NCI-H1048 (cell line): ENCODE data around the gene SBK3.
"Not testable (repeated sequence)": the region's sequence is repeated elsewhere in the genome, so short reads cannot be mapped to it uniquely, and the experiment has no call there.

Source experiments
- DNase-seq: peaks from one replicate; lab custom pipeline; 2025; lab: John Stamatoyannopoulos, UW

Gene SBK3

DNA sequence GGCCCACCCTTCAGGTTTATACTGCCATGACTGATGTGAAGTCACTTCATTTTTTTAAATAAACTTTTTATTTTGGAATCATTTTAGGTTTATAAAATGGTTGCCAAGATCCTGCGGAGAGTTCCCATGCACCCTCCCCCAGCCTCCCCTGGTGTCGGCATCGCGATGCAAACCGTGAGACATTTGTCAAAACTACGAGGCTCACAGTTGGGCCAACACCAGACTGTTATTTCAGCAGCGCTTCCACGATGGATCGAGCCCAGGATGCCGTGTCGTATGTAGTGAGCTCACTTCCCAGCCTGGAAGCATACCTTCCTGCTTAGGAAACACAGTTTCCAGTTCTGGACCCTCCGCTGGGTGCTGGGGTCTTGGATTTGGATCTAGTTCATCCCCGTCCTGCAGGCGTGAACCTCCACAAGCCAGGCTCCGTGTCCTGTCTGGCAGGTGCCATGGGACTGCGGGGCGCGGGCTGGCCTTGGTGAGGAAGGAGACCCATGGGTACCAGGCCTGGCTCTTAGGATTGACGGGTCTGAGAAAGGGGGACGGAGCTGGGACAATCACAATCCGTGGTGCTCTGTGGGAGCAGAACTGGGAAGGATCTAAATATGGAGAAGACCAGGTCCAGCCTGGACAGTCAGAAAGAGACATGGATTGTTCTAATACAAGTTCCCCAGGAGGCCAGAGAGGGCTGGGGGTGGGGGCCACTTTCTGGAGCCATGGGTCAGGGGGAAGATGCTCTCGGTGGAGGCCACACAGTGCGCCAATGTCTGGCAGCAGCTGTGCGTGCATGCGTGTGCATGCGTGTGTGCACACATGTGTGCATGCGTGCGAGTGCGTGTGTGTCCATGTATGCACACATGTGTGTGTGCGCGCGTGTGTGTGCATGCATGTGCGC, 6.0 kb downstream of the SBK3 start:
- DNase-seq, result no peak

DNA sequence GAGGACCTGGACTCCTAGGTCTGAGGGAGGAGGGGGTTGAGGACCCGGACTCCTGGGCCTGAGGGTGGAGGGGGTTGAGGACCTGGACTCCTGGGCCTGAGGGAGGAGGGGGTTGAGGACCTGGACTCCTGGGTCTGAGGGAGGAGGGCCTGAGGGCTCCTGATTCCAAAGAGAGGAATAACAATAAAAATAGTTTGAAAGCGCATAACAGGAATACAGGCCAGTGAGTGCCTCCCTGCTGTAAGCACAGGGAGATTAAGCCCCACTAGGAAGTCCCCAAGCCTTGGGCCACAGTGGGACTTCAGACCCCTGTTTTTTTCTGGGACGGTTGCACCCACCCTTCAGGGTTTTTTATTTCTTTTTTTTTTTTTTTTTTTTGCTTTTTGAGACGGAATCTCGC, 7.2 kb downstream of the SBK3 start:
- DNase-seq, result no peak

DNA sequence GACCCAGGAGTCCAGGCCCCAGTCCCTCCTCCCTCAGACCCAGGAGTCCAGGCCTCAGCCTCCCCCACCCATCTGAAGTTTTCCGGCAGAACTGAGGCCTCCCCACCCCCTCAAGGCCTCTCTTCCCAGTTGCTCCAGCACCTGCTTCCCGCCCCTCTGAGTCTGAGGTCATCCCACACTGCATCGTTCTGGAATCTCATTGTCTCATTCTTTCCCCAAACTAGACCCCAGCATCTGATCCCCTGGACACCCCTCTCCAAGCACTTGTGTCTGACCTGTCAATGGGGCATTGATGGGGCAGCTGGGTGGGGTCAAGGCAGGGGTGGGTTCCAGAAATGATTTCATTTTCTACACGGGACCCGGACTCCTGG, 7.6 kb downstream of the SBK3 start:
- DNase-seq, result no peak

DNA sequence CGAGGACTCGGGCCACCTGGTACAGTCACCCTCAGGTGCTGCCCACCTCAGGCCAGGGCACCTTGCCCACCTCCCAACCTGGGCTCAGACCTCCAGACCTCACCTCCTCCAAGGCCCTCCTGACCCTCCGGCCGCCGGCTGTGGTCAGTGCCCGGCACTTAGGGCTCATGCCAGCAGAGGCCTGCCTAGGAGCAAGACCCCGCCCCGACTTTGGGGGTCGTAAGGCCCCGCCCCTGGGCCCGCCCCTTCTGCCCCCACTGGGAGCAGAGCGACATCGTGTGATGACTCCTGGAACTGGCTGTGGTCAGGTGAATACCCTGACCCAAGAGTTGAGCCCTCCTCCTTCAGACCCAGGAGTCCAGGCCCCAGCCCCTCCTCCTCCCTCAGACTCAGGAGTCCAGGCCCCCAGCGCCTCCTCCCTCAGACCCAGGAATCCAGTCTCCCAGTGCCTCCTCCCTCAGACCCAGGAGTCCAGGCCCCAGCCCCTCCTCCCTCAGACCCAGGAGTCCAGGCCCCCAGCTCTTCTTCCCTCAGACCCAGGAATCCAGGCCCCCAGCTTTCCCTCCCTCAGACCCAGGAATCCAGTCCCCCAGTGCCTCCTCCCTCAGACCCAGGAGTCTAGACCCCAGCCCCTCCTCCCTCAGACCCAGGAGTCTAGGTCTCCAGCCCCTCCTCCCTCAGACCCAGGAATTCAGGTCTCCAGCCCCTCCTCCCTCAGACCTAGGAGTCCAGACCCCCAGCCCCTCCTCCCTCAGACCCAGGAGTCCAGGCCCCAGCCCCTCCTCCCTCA, 8.2 kb downstream of the SBK3 start, which contains the start of gene SBK2:
SBK2 (minus strand) TSS at position 183 of the 790 bp plus-strand sequence. CDS start 839 bp downstream, outside the sequence.
- no peak for DNase-seq

DNA sequence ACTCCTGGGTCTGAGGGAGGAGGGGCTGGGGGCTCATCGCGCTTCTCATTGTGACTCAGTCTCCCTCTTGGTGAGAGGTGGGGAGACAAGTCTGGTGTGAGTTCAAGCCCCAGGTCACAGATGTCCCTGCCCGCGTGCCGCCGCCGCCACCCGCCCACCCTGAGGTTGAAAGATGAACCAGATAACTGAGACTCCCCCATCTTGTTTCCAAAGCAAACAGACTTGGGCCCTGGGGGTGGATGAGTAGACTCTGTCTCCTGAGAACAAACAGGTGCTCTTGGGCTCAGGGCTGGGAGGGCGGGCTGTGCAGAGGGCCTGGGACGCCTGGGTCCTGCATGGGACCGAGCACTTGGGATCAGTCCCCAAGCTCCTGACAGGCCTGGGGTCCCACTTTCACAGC, 9.0 kb downstream of the SBK3 start:
- no peak for DNase-seq

DNA sequence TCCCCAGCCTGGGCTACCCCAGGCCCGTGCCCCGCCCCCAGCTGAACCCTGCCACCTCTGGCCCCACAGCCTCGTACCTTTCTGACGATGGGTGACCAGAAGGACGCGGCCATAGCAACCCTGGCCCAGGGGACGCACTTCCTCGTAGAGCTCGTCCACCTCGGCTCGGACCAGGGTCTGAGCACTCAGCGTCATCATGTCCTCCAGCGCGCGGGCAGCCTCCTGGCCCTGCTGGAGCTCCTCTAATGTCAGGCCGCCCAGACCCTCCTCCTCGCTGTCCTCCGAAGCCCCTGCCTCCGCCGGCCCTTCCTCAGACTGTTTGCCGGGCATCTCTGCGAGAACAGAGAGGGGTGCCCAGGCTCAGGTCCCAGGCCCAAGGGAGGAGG, 9.4 kb downstream of the SBK3 start:
- DNase-seq, result no peak

DNA sequence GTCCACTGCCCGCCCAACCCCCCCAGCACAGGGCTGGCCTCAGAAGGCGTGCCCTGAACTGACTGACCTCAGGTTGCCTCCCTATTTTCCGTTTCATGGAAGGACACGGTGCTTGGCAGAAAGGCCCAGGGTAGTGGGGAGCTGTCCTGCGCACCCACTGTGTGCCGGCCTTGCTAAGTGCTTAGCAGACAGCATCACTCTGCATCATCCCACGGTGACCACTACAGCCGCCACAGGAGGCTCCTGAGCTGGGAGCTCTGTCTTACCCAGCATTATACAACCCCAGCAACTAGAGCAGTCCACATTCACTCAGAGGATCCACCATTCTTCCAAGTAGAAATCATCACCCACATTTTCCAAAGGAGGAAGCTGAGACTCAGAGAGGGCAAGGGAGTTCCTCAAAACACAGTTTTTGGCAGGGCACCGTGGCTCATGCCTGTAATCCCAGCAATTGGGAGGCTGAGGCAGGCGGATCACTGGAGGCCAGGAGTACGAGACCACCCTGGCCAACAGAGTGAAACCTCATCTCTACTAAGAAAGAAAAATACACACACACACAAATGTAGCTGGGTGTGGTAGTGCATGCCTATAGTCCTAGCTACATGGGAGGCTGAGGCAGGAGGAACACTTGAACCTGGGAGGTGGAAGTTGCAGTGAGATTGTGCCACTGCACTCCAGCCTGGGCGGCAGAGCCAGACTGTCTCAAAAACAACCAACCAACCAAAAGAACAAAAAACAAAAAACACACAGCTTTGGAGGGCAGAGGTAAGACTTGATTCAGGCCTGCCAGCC, 10.0 kb downstream of the SBK3 start:
- DNase-seq, result no peak

DNA sequence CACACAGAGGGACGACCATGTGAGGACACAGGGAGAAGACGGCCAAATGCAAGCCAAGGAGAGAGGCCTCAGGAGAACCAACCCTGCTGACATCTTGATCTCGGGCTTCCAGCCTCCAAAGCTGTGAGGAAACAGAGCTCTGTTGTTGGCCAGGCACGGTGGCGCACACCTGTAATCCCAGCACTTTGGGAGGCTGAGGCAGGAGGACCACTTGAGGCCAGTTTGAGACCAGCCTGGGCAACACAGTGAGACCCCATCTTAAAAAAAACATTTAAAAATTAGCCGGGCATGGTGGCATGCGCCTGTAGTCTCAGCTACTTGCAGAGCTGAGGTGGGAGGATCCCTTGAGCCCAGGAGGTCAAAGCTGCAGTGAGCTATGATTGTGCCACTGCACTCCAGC, 11.1 kb downstream of the SBK3 start:
- not testable (repeated sequence) for DNase-seq

DNA sequence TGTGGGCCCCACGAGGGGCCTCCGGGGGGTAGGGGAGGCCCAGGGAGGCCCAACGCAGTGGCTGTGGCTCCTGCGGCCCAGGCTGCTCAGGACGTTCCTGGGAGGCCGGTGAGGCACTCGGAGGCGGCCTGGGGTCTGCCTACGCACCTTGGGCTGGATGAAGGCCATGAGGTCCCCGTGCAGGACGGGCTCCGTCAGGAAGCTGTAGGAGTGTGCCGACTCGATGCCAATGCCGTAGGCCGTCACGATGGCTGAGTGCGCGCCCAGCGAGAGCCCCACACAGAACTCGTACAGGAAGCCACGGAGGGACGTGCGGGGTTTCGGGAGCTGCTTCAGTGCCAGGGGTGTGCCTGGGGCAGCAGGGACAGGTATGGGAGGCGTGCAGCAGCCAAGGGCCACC, 14.3 kb downstream of the SBK3 start:
- DNase-seq, result no peak

DNA sequence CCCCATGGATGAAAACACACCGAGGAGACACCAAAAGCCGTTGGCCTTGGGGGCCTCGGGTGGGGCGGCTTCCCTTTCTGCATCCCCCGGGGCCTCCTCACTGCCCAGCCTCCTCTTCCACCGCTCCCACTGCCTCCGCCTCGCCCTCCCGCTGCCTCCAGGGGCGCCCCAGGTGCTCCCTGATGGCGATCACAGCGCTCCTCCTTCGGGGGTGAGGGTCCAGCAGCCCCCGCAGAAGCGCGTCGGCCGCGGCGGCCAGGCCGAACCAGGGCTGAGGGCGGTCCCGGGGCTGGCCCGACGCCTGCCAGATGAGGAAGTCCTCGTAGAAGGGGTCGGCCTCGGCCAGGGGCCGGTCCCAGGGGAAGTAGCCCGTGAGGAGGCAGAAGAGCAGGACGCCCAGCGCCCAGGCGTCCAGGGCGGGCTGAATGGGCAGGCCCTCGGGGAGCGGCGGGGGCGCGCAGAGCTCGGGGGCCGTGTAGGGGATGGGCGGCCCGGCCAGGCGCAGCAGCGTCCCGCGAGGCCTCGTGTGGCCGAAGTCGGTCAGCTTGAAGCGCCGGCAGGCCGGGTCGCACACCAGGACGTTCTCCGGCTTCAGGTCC, 15.6 kb downstream of the SBK3 start:
- no peak for DNase-seq

DNA sequence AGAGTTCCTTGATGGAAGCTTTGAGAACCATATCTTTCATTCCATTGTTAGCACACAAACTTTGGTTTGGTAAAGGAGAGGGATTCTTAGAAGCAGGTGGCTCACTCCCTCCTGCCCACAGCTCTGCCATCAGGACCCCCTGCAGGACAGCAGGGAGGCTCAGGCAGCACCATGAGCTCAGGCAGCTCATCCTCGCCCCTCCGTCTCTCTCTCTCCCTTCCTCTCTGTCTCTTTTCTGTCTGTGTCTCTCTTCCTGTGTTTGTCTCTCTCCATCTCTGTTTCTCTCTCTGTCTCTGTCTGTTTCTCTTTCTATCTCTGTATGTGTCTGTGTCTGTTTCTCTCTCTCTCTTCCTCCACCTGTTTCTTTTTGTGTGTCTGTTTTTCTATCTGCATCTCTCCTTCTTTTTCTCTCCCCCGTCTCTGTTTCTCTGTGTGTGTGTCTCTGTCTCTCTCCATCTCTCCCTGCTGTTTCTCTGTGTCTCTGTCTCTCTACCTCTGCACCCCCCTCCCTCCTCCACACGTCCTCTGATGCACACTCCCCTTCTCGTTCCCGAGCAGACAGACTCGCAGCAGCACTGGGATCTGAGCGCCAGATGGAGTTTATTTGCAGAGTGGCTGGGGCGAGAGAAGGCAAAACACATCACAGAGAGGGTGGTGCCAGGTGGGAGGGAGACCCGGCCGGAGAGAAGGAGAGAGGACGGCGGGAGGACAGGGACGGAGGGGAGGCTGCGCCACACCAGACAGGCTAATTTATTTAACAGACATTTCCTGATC, 17.1 kb downstream of the SBK3 start:
- no peak for DNase-seq

DNA sequence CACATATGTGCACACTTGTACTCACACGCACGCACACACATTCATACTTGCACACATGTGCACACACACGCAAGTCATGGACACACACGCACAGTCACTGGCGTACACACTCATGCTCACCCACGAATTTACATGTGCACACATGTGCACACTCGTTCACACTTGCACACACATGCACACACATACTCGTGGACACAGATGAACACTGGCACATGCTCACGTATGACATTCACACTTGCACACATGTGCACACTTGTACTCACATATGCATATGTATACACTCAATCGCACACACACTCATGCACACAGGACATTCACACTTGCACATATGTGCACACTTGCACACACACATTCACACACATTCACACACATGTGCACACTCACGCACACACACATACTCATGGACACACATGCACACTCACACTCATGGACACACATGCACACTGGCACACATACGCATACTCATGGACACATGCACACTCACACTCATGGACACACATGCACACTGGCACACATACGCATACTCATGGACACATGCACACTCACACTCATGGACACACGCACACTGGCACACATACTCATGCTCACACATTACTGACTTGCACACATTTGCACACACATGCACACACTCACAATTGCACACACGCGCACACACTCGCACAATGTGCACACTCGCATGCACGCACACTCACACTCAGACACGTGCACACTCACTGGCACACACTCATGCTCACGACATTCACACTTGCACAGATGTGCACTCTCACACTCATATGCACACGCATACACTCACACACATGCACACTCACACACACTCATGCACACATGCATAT, 17.9 kb downstream of the SBK3 start:
- no peak for DNase-seq

DNA sequence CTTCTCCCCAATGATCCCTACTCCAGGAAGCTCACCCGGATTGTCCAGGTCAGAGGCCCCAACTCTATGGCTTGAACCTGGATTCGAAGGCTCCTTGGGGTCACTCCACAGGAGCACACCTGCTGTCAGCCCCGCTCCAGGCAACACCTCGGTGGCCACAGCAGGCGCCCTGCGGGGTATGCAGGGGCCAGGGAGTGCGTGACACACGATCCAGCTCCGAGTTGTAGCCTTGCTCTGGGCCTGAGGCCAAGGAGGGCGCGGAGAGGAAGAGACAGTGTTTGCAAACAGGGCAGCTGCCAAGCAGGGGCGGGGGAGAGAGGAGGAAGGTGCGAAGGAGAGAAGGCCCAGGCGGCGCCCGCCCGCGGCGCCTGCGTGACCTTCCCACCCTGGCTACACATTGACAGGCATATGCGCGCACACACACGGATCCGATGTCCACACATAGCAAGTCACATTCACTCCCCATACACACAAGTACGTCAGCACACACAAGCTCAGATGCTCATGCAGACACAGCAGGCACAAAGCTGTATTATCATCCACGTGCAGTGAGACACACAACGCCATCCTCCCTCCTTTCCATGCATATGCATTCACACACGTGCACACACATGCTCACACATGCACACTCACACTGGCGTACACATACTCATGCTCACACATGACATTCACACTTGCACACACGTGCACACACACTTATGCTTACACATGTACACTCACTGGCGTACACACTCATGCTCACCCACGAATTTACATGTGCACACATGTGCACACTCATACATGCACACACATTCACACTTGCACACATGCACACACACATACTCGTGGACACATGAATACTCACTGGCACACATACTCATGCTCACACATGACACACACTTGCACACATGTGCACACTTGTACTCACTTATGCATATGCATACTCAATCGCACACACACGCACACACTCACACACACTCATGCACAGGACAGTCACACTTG, 18.8 kb downstream of the SBK3 start:
- no peak for DNase-seq

DNA sequence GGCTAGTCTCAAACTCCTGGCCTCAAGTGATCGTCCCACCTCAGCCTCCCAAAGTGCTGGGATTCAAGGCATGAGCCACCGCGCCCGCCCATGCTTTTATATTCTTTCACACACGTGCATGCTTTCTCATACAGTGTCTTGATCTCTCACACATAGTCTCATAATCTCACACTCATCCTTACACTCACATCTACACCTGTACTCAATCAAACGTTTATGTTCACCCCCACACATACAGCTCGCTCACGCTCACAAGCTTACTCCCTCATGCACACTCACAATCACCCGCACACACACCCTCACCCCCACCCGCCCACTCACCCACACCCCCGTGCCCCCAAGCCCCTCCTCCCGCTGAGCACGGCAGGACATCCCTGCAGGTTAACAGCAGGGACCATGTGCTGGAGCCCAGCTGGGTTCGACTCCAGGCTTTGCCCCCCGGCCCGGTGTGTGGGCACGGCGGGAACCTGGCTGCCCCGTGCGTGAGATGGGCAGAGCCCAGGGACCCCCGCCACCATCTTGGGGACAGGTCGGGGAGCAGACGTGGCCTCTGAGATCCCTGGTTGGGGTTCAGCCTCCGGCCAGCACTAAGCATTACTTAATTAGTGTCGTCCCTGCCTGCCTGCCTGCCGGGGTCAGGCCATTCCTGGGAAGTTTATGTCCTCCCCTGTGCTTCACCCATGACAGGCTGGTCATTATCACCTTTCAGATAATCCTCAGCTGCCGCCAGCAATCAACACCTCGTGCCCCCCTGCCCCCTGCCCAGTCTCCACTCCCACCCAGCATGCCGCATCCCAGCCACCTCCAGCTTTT, 19.8 kb downstream of the SBK3 start:
- DNase-seq, result no peak

DNA sequence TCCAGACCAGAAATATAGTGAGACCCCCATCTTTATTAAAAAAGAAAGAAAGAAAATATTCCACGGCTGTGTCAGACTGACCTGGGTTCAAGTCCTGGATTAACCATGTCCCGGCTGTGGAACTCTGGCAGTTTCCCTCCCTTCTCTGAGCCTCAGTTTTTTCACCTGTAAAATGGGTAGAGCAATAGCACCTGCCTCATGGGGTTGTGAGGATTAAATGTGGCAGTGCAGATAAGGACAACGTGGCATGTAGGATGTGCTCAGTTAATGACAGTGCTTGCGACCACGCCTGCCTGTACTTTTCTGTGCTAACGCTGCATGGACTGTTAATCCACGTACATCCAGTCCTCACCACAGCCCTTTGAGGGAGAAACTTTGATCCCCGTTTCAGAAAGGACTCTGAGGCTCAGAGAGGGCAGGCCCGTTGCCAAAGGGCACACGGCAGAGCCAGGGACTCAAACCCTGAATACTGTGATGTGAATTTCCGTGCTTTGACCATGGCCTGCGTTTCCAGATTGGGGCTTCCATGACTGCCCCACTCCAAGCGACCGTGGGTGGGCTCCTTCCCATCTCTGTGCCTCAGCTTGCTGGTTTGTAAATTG, 24.6 kb downstream of the SBK3 start:
- DNase-seq, result no peak

DNA sequence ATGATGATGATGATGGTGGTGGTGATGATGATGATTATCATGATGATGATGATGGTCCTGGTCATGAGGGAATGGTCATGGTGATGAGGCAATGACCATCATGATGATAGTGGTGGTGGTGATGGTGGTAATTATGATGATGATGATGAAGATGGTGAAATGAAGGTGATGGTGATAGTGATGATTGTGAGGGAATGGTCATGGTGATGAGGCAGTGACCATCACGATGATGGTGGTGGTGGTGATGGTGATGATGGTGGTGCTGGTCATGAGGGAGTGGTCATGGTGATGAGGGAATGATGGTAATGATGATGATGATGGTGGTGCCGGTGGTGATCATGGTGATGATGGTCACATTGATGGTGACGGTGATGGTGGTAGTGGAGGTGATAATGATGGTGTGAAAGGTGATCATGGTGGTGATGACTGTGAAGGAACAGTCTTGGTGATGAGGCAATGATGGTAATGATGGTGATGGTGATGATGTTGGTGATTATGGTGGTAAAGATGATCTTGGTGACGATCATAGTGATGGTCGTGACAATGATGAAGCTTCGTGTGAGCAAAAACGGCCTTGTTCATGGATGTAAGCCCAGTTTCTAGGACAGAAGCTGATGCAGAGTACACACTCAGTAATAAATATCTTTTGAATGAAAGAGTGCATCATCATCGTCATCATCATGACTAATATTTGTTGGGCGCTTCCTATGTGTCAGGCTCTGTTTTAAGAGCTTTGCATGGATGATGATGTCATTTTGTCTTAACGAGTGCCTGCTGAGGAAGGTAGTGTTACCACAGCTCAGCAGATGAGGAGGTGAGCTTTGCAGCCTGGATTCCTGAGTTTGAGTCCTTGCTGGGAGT, 25.7 kb downstream of the SBK3 start:
- no peak for DNase-seq
